Neural cell (in vitro differentiated cells): Measurements from ENCODE around the gene VSIG8. TPM values are rescaled to one million over a fixed set of nuclear protein-coding genes. Genes with fewer than 3 reads are reported as not detected.

Source experiments
- H2AFZ ChIP-seq: fragments of 200-600, 300-800 bp; sonication (generic), shearing (Covaris generic); 2 replicates; pipeline ENCODE4 v1.6.0; 2014; ENCODE audit warnings: low read depth, mild to moderate bottlenecking, antibody characterized with exemption, low read length, moderate library complexity
- H3F3A ChIP-seq: fragments of 200-600 bp; shearing (Covaris generic); 2 replicates; pipeline ENCODE4 v1.6.1; 2016; ENCODE audit warnings: mild to moderate bottlenecking, moderate library complexity, mixed read lengths, antibody characterized with exemption, low read length; ENCODE audit not compliant: insufficient read depth, poor library complexity, severe bottlenecking
- H3K27ac ChIP-seq: fragments of 200-600, 300-800 bp; sonication (generic), shearing (Covaris generic); 2 replicates; pipeline ENCODE4 v1.5.1; 2014; ENCODE audit warnings: mild to moderate bottlenecking, low read length, moderate library complexity
- H3K27me3 ChIP-seq: fragments of 300-800, 200-600 bp; sonication (generic), shearing (Covaris generic); 2 replicates; pipeline ENCODE4 v1.6.0; 2014; ENCODE audit warnings: mild to moderate bottlenecking, low read depth, low read length, moderate library complexity; ENCODE audit not compliant: insufficient read depth
- H3K36me3 ChIP-seq: fragments of 300-800, 200-600 bp; sonication (generic), shearing (Covaris generic); 2 replicates; pipeline ENCODE4 v1.5.1; 2014; ENCODE audit warnings: mild to moderate bottlenecking, antibody characterized with exemption, low read length, moderate library complexity; ENCODE audit not compliant: insufficient read depth
- H3K4me2 ChIP-seq: fragments of 300-800, 200-600 bp; sonication (generic), shearing (Covaris generic); 2 replicates; pipeline ENCODE4 v1.6.0; 2014; ENCODE audit warnings: mild to moderate bottlenecking, low read length
- H3K4me3 ChIP-seq: fragments of 300-800, 200-600 bp; sonication (generic), shearing (Covaris generic); 2 replicates; pipeline ENCODE4 v1.5.1; 2014; ENCODE audit warnings: mild to moderate bottlenecking, low read length, moderate library complexity
- H3K79me2 ChIP-seq: fragments of 200-600 bp; shearing (Covaris generic); replicated peaks from 2 replicates; pipeline ENCODE4 v1.6.0; 2014; ENCODE audit warnings: mild to moderate bottlenecking, low read length, moderate library complexity; ENCODE audit not compliant: insufficient read depth
- H3K9ac ChIP-seq: fragments of 300-800, 200-600 bp; sonication (generic), shearing (Covaris generic); 2 replicates; pipeline ENCODE4 v1.6.1; 2016; ENCODE audit warnings: mild to moderate bottlenecking, low read length, mixed read lengths
- H3K9me2 ChIP-seq: fragments of 200-600 bp; shearing (Covaris generic); 2 replicates; pipeline ENCODE4 v1.6.1; 2016; ENCODE audit warnings: mild to moderate bottlenecking, low read length, mixed read lengths; ENCODE audit not compliant: insufficient read depth
- H3K9me3 ChIP-seq: fragments of 200-600, 300-800 bp; sonication (generic), shearing (Covaris generic); 2 replicates; pipeline ENCODE4 v1.6.1; 2016; ENCODE audit warnings: mild to moderate bottlenecking, mixed run types, low read length, moderate library complexity, mixed read lengths
- H4K20me1 ChIP-seq: fragments of 200-600 bp; shearing (Covaris generic); 2 replicates; pipeline ENCODE4 v1.6.1; 2016; ENCODE audit warnings: mild to moderate bottlenecking, mixed run types; ENCODE audit not compliant: insufficient read depth
- EP300 ChIP-seq: fragments of 450-650 bp; conservative IDR thresholded peaks from 2 replicates; pipeline ENCODE4 v1.6.1; 2014; ENCODE audit warnings: antibody characterized with exemption, mild to moderate bottlenecking, moderate library complexity; ENCODE audit not compliant: poor library complexity, severe bottlenecking
- EZH2 ChIP-seq: fragments of 200-600, 300-800 bp; shearing (Covaris generic), sonication (generic); IDR thresholded peaks from 2 replicates; pipeline ENCODE4 v1.6.1; 2014; ENCODE audit warnings: antibody characterized with exemption, low read length, borderline replicate concordance, mild to moderate bottlenecking; ENCODE audit not compliant: insufficient read depth, poor library complexity, severe bottlenecking
- MXI1 ChIP-seq: fragments of 450-650 bp; conservative IDR thresholded peaks from 2 replicates; pipeline ENCODE4 v1.6.1; 2014; ENCODE audit warnings: antibody characterized with exemption, mild to moderate bottlenecking; ENCODE audit not compliant: poor library complexity, severe bottlenecking
- POLR2AphosphoS5 ChIP-seq: IDR thresholded peaks from 2 replicates; pipeline ENCODE4 v1.6.1; 2012
- RAD21 ChIP-seq: fragments of 450-650 bp; conservative IDR thresholded peaks from 2 replicates; pipeline ENCODE4 v1.6.1; 2014; ENCODE audit warnings: antibody characterized with exemption, mild to moderate bottlenecking, moderate library complexity
- REST ChIP-seq: IDR thresholded peaks from 2 replicates; pipeline ENCODE4 v1.6.1; 2012; ENCODE audit warnings: borderline replicate concordance
- SMC3 ChIP-seq: fragments of 450-650 bp; conservative IDR thresholded peaks from 2 replicates; pipeline ENCODE4 v1.6.1; 2014; ENCODE audit warnings: antibody characterized with exemption, mild to moderate bottlenecking, moderate library complexity; ENCODE audit not compliant: poor library complexity
- TAF1 ChIP-seq: IDR thresholded peaks from 2 replicates; pipeline ENCODE4 v1.6.1; 2012; ENCODE audit warnings: low read depth
- polyA plus RNA-seq: library from polyadenylated mRNA; depleted of rRNA; stranded (reverse); fragments of >200 nt; gene quantifications from 2 replicates; pipeline ENCODE4 v1.2.3, GENCODE V29; 2014
- TF ChIP-seq, protein P1 (sequence below): fragments of 450-650 bp; IDR thresholded peaks from 2 replicates; pipeline ENCODE4 v1.5.1; 2014; ENCODE audit warnings: antibody characterized with exemption, mild to moderate bottlenecking, moderate library complexity; ENCODE audit not compliant: poor library complexity, severe bottlenecking

VSIG8 gene
- polyA plus RNA-seq, 1 donor from 2014 or later, result 0.37 TPM

DNA sequence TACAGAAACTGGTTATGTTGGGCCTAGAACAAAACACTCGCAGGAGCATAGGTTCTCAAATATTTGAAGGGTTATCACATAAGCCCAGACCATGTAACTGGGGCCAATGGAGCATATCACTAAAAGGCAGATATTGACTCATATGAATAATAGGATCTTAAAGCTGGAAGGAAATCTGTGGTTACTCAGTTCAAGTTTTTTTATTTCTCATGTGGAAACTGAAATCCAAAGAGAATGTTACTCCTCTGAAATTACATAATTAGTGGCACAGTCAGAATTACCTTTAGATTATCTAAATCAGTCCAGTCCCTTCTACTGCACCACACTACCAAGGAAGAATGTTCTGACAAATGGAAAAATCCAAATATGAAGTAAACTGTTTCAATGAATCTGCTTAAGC, 23.7 kb downstream of the VSIG8 start:
- H3K79me2 ChIP-seq, result no peaks in the 10 kb centered on the region
- H3K27me3 ChIP-seq, result peaks cover 77% of the 10 kb centered on the region
- H4K20me1 ChIP-seq, result no peaks in the 10 kb centered on the region
- H3K4me3 ChIP-seq, result no peak overlapping the region
- H3F3A ChIP-seq, result no peaks in the 10 kb centered on the region
- no peak overlapping the region for H3K9ac ChIP-seq
- no peaks in the 10 kb centered on the region for H3K9me3 ChIP-seq
- no peaks in the 10 kb centered on the region for H3K36me3 ChIP-seq
- no peak overlapping the region for H3K4me2 ChIP-seq
- no peak overlapping the region for H2AFZ ChIP-seq
- no peaks in the 10 kb centered on the region for H3K9me2 ChIP-seq
- H3K27ac ChIP-seq, result no peak overlapping the region
- TF ChIP-seq REST, result no peak
- no peak for TF ChIP-seq EZH2
- TF ChIP-seq POLR2AphosphoS5, result no peak
- no peak for TF ChIP-seq SMC3
- TF ChIP-seq TAF1, result no peak
- TF ChIP-seq, protein P1, sequence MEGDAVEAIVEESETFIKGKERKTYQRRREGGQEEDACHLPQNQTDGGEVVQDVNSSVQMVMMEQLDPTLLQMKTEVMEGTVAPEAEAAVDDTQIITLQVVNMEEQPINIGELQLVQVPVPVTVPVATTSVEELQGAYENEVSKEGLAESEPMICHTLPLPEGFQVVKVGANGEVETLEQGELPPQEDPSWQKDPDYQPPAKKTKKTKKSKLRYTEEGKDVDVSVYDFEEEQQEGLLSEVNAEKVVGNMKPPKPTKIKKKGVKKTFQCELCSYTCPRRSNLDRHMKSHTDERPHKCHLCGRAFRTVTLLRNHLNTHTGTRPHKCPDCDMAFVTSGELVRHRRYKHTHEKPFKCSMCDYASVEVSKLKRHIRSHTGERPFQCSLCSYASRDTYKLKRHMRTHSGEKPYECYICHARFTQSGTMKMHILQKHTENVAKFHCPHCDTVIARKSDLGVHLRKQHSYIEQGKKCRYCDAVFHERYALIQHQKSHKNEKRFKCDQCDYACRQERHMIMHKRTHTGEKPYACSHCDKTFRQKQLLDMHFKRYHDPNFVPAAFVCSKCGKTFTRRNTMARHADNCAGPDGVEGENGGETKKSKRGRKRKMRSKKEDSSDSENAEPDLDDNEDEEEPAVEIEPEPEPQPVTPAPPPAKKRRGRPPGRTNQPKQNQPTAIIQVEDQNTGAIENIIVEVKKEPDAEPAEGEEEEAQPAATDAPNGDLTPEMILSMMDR, result no peak
- no peak for TF ChIP-seq RAD21
- no peak for TF ChIP-seq EP300

DNA sequence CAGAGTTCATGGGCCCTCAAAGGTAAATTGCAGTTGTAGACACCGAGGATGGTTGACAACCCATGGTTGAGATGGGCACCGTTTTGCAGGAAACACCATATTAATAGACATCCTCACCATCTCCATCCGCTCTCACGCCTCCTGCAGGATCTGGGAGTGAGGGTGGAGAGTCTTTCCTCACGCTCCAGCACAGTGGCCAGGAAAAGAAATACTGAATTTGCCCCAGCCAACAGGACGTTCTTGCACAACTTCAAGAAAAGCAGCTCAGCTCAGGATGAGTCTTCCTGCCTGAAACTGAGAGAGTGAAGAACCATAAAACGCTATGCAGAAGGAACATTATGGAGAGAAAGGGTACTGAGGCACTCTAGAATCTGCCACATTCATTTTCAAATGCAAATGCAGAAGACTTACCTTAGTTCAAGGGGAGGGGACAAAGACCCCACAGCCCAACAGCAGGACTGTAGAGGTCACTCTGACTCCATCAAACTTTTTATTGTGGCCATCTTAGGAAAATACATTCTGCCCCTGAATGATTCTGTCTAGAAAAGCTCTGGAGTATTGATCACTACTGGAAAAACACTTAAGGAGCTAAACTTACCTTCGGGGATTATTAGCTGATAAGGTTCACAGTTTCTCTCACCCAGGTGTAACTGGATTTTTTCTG, 26.5 kb downstream of the VSIG8 start:
- Histone ChIP-seq H3K9ac (no peak overlapping the region), H3K4me2 (no peak overlapping the region), H3K4me3 (no peak overlapping the region), H3K79me2 (no peaks in the 10 kb centered on the region), H3K27me3 (peaks cover 83% of the 10 kb centered on the region), H4K20me1 (no peaks in the 10 kb centered on the region), H3K9me3 (no peaks in the 10 kb centered on the region), H2AFZ (no peak overlapping the region), H3K27ac (no peak overlapping the region), H3F3A (no peaks in the 10 kb centered on the region), H3K9me2 (no peaks in the 10 kb centered on the region), H3K36me3 (no peaks in the 10 kb centered on the region)
- TF ChIP-seq RAD21, result no peak
- no peak for TF ChIP-seq TAF1
- no peak for TF ChIP-seq MXI1
- no peak for TF ChIP-seq REST
- no peak for TF ChIP-seq EP300
- TF ChIP-seq, protein P1, result no peak
- no peak for TF ChIP-seq POLR2AphosphoS5
- no peak for TF ChIP-seq EZH2
- TF ChIP-seq SMC3, result no peak
